Transverse colon (tissue), 4 donors: Measurements from ENCODE around the gene CLIP3. TPM values are rescaled to one million over a fixed set of nuclear protein-coding genes. Genes with fewer than 3 reads are reported as not detected.

Source experiments
- DNase-seq: peaks from one replicate; pipeline ENCODE4 v3.0.0-alpha.2; 2019
- H3K27ac ChIP-seq, 4 donors: fragments of 200-600 bp; sonication (generic); 2 replicates each; pipeline ENCODE4 v1.5.1; 2016 to 2018; ENCODE audit warnings: inconsistent platforms in 4 of 4
- H3K27me3 ChIP-seq: fragments of 200-600 bp; sonication (generic); 2 replicates; pipeline ENCODE4 v1.5.1; 2017; ENCODE audit warnings: inconsistent platforms
- H3K36me3 ChIP-seq, 4 donors: fragments of 200-600 bp; sonication (generic); 2 replicates each; pipeline ENCODE4 v1.5.1; 2017 to 2019; ENCODE audit warnings: inconsistent platforms in 4 of 4
- H3K4me1 ChIP-seq, 4 donors: fragments of 200-600 bp; sonication (generic); 2 replicates each; pipeline ENCODE4 v1.5.1; 2017 to 2020; ENCODE audit warnings: inconsistent platforms in 4 of 4
- H3K4me3 ChIP-seq, 4 donors: fragments of 200-600 bp; sonication (generic); 1 replicate in 1 of 4; 2 replicates in 3 of 4; pipeline versions ENCODE4 v1.5.1 to v1.6.1; 2017 to 2019; ENCODE audit warnings: inconsistent platforms in 4 of 4
- H3K9me3 ChIP-seq, 2 donors: fragments of 200-600 bp; sonication (generic); 2 replicates each; pipeline ENCODE4 v1.5.1; 2017 to 2019; ENCODE audit warnings: inconsistent platforms in 2 of 2
- CTCF ChIP-seq, 5 experiments: fragments of 200-600 bp in 3 of 5; fragments of 450-650 bp in 2 of 5; sonication (generic) in 3 of 5; IDR thresholded peaks; 1 replicate in 2 of 5; 2 replicates in 3 of 5; pipeline ENCODE4 v1.5.1; 2016 to 2017; ENCODE audit warnings: antibody characterized with exemption in 5 of 5, inconsistent platforms in 3 of 5, mild to moderate bottlenecking in 2 of 5, moderate library complexity in 1 of 5
- EP300 ChIP-seq: sonication (generic); formaldehyde crosslinking; IDR thresholded peaks from one replicate; pipeline ENCODE4 v1.6.1; 2017; ENCODE audit warnings: antibody characterized with exemption, low read depth
- POLR2A ChIP-seq: fragments of 450-650 bp; IDR thresholded peaks from one replicate; pipeline ENCODE4 v1.6.1; 2016; ENCODE audit warnings: antibody characterized with exemption, mild to moderate bottlenecking, moderate library complexity
- POLR2AphosphoS5 ChIP-seq, 3 donors: sonication (generic); formaldehyde crosslinking; IDR thresholded peaks; one replicate each; pipeline ENCODE4 v1.6.1; 2016; ENCODE audit warnings: antibody characterized with exemption in 3 of 3
- WGBS, 2 donors: methylation state at CpG; one replicate each; pipeline ENCODE4 v1.1.5; 2018; ENCODE audit warnings: low coverage in 1 of 2; 5-methylcytosine and 5-hydroxymethylcytosine counted together
- in situ Hi-C, 4 donors: fragments of 200-750 bp; cut with MboI; loops; one replicate each; pipeline versions ENCODE4 v1.15.0 to v1.15.1; 2017; ENCODE audit warnings: low sequenced_read_pairs in 3 of 4, low pct_ligation_motif_present in 1 of 4, low pct_unique_long_range_greater_than_20kb in 1 of 4
- intact Hi-C: fragments of 100-400 bp; cut with DNase I; formaldehyde crosslinking; loops from one replicate; pipeline ENCODE4 v1.15.1; 2023; ENCODE audit warnings: low total_unique reads
- total RNA-seq, 4 donors: library from RNA; depleted of rRNA; stranded (reverse); fragments of >200 nt; gene quantifications; one replicate each; pipeline ENCODE4 v1.1.0, GENCODE V29; 2016

The CLIP3 gene
- total RNA-seq, 4 donors from 2014 or later: 7.0 to 37.6 (median 23.5) TPM

- intact Hi-C loops (loop anchor here (5.0 kb wide), 1 partner anchor 54 kb away; the partner anchor contains the start of gene SDHAF1), in situ Hi-C loops (loop anchor here in 1 of 4 donors (10.0 kb wide), 1 partner anchor 47 kb away; the partner anchor contains the start of gene SYNE4)
- WGBS, 2 donors: 88 to 100% methylated on average over 2 to 4 of the region's 4 CpGs
- H3K27ac ChIP-seq: no peak overlapping the region
- DNase-seq: no peak
- H3K36me3 ChIP-seq: no peaks in the 10 kb centered on the region
- peaks cover 7 to 25% (median 10%) of the 10 kb centered on the region in 4 donors for H3K4me1 ChIP-seq
- no peaks in the 10 kb centered on the region for H3K9me3 ChIP-seq
- no peak overlapping the region for H3K4me3 ChIP-seq
- TF ChIP-seq CTCF (IDR thresholded peaks at IDR 0.05): no peak
- TF ChIP-seq EP300: no peak
- no peak for TF ChIP-seq POLR2A
- TF ChIP-seq POLR2AphosphoS5 (IDR thresholded peaks at IDR 0.05): no peak
- H3K27me3 ChIP-seq: no peaks in the 10 kb centered on the region
Measured at GRCh38 chr19:36051637-36052036, 19.0 kb upstream of the CLIP3 start.

GRCh38 chr19:36051236-36051635 is 18.6 kb upstream of the CLIP3 start:
- Histone ChIP-seq H3K4me1 (peaks cover 7 to 25% (median 10%) of the 10 kb centered on the region in 4 donors), H3K4me3 (no peak overlapping the region), H3K9me3 (no peaks in the 10 kb centered on the region), H3K36me3 (no peaks in the 10 kb centered on the region), H3K27ac (no peak overlapping the region), H3K27me3 (no peaks in the 10 kb centered on the region)
- in situ Hi-C loops: loop anchor here in 1 of 4 donors (10.0 kb wide), 1 partner anchor 46 kb away; the partner anchor contains the start of gene SYNE4
- intact Hi-C loops: loop anchor here (5.0 kb wide), 1 partner anchor 54 kb away; the partner anchor contains the start of gene SDHAF1
- TF ChIP-seq POLR2AphosphoS5 (IDR thresholded peaks at IDR 0.05) (no peak), CTCF (IDR thresholded peaks at IDR 0.05) (peak in 1 of 5 experiments; percentile 13), EP300 (no peak)
- 39 to 53% methylated on average over 2 to 3 of the region's 3 CpGs for WGBS, 2 donors
- no peak for DNase-seq

- WGBS, 2 donors: 87 to 94% methylated on average over 4 of the region's 4 CpGs
- intact Hi-C loops: no loop called here
- Histone ChIP-seq H3K27ac (no peak overlapping the region), H3K27me3 (no peaks in the 10 kb centered on the region), H3K4me1 (peaks cover 0 to 18% (median 3%) of the 10 kb centered on the region in 4 donors), H3K36me3 (no peaks in the 10 kb centered on the region), H3K9me3 (no peaks in the 10 kb centered on the region), H3K4me3 (no peak overlapping the region)
- TF ChIP-seq EP300 (no peak), POLR2A (no peak), POLR2AphosphoS5 (IDR thresholded peaks at IDR 0.05) (no peak), CTCF (IDR thresholded peaks at IDR 0.05) (no peak)
- no peak for DNase-seq
- in situ Hi-C loops: no loop called here
Measured at GRCh38 chr19:36049080-36049698, 16.5 kb upstream of the CLIP3 start.

- TF ChIP-seq POLR2A (no peak), EP300 (no peak), CTCF (IDR thresholded peaks at IDR 0.05) (no peak), POLR2AphosphoS5 (IDR thresholded peaks at IDR 0.05) (no peak)
Measured at GRCh38 chr19:36047835-36048234, 15.2 kb upstream of the CLIP3 start.

More at GRCh38 chr19:36047835-36048234, 15.2 kb upstream of the CLIP3 start:
- in situ Hi-C loops: no loop called here
- Histone ChIP-seq H3K9me3 (no peaks in the 10 kb centered on the region), H3K4me1 (peaks cover 0 to 14% (median under 1%) of the 10 kb centered on the region in 4 donors), H3K27ac (no peak overlapping the region), H3K36me3 (no peaks in the 10 kb centered on the region), H3K4me3 (no peak overlapping the region), H3K27me3 (no peaks in the 10 kb centered on the region)
- no peak for DNase-seq
- intact Hi-C loops: no loop called here
